SU-DHL-6 (cell line): ENCODE data around the gene MAMSTR.

ENCODE experiments used
- H2AFZ ChIP-seq: fragments of 200-600 bp; sonication (generic); 2 replicates; pipeline ENCODE4 v1.6.1; 2014; ENCODE audit warnings: low read depth, mild to moderate bottlenecking, moderate library complexity, mixed read lengths, antibody characterized with exemption, low read length; ENCODE audit not compliant: severe bottlenecking
- H3F3A ChIP-seq: fragments of 200-600 bp; shearing (Covaris generic); 2 replicates; pipeline ENCODE4 v1.6.0; 2016; ENCODE audit warnings: antibody characterized with exemption, mild to moderate bottlenecking; ENCODE audit not compliant: insufficient read depth
- H3K27ac ChIP-seq: fragments of 200-600 bp; sonication (generic); 2 replicates; pipeline ENCODE4 v1.5.1; 2016; ENCODE audit warnings: low read depth, mild to moderate bottlenecking, low read length, moderate library complexity, mixed read lengths
- H3K27me3 ChIP-seq: fragments of 200-600 bp; sonication (generic), shearing (Covaris generic); 2 replicates; pipeline ENCODE4 v1.6.0; 2014; ENCODE audit warnings: mild to moderate bottlenecking, low read length
- H3K36me3 ChIP-seq: fragments of 200-600 bp; sonication (generic); 2 replicates; pipeline ENCODE4 v1.6.1; 2014; ENCODE audit warnings: mild to moderate bottlenecking, low read length, mixed read lengths
- H3K4me2 ChIP-seq: fragments of 300-600, 200-600 bp; shearing (Covaris generic), sonication (generic); 2 replicates; pipeline ENCODE4 v1.6.0; 2014; ENCODE audit warnings: low read length, low read depth, mild to moderate bottlenecking; ENCODE audit not compliant: poor library complexity, severe bottlenecking
- H3K4me3 ChIP-seq: fragments of 200-600 bp; sonication (generic); 2 replicates; pipeline ENCODE4 v1.5.1; 2014; ENCODE audit warnings: antibody characterized with exemption, low read length, mild to moderate bottlenecking, mixed read lengths; ENCODE audit not compliant: insufficient read depth, poor library complexity, severe bottlenecking
- H3K79me2 ChIP-seq: fragments of 200-600 bp; sonication (generic); 2 replicates; pipeline ENCODE4 v1.6.1; 2014; ENCODE audit warnings: mild to moderate bottlenecking, low read length, moderate library complexity; ENCODE audit not compliant: insufficient read depth
- H3K9ac ChIP-seq: fragments of 200-600 bp; sonication (generic); 2 replicates; pipeline ENCODE4 v1.7.0; 2014; ENCODE audit warnings: mild to moderate bottlenecking, low read length
- H3K9me2 ChIP-seq: fragments of 200-600 bp; sonication (generic); replicated peaks from 2 replicates; pipeline ENCODE4 v1.6.1; 2014; ENCODE audit warnings: low read length; ENCODE audit not compliant: insufficient read depth
- H3K9me3 ChIP-seq: fragments of 200-600 bp; sonication (generic); 2 replicates; pipeline ENCODE4 v1.6.1; 2014; ENCODE audit warnings: low read length, mixed read lengths; ENCODE audit not compliant: insufficient read depth
- H4K20me1 ChIP-seq: fragments of 200-600 bp; sonication (generic); 2 replicates; pipeline ENCODE4 v1.6.1; 2014; ENCODE audit warnings: low read depth, mild to moderate bottlenecking, antibody characterized with exemption, low read length, moderate library complexity, mixed read lengths
- EZH2phosphoT487 ChIP-seq: fragments of 200-600 bp; sonication (generic), shearing (Covaris generic); conservative IDR thresholded peaks from 2 replicates; pipeline ENCODE4 v1.6.1; 2018; ENCODE audit warnings: mild to moderate bottlenecking, antibody characterized with exemption, low read length, moderate library complexity, mixed read lengths
- TF ChIP-seq, protein P1 (sequence below): fragments of 200-600 bp; sonication (generic); IDR thresholded peaks from one replicate; pipeline ENCODE4 v1.5.1; 2017; ENCODE audit warnings: antibody characterized with exemption, mild to moderate bottlenecking, low read length, moderate library complexity; ENCODE audit not compliant: insufficient read depth, poor library complexity, severe bottlenecking

Gene MAMSTR

DNA sequence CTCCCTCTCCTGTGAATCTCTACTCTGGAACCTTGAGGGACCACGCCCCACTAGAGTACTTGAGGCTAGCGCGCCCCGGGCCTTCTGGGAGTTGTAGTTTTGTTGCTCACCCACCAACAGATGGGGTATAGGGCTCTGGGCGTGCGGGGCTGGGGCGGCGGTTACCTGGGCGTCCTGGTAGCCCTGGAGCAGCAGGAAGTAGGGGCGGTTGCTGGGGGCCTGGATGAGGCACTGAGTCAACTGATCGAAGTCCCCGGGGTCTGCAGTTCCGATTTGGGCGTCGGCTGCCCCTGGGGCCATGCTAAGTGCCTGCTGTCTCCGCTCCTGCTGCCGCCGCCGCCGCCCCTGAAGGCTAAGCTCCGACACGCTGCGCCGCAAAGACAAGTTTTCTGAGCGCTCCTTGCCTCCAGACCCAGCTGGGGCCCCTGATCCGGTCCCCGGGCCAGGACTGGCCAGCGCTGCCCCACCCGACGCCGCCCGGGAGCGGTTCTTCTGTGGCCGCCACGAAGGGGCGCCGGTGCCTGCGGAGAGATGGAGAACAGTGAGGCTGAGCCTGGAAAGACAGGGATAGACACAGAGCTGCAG is 15.6 kb upstream of the MAMSTR start:
- Histone ChIP-seq H3K27ac (no peak overlapping the region), H2AFZ (no peak overlapping the region)

DNA sequence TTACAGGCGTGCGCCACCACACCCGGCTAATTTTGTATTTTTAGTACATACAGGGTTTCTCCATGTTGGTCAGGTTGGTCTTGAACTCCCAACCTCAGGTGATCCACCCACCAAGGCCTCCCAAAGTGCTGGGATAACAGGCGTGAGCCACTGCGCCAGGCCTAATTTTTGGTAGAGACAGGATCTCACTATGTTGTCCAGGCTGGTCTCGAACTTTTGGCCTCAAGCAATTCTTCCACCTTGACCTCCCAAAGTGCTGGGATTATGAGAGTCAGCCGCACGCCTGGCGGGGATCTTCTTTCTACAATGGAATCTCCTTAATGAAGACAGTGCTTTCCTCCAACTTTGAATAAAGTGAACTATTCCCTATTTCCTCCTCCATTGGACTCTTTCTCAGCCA is 15.1 kb upstream of the MAMSTR start:
- no peak overlapping the region for H3K27ac ChIP-seq
- no peaks in the 10 kb centered on the region for H3F3A ChIP-seq
- no peak for TF ChIP-seq EZH2phosphoT487
- TF ChIP-seq, protein P1, sequence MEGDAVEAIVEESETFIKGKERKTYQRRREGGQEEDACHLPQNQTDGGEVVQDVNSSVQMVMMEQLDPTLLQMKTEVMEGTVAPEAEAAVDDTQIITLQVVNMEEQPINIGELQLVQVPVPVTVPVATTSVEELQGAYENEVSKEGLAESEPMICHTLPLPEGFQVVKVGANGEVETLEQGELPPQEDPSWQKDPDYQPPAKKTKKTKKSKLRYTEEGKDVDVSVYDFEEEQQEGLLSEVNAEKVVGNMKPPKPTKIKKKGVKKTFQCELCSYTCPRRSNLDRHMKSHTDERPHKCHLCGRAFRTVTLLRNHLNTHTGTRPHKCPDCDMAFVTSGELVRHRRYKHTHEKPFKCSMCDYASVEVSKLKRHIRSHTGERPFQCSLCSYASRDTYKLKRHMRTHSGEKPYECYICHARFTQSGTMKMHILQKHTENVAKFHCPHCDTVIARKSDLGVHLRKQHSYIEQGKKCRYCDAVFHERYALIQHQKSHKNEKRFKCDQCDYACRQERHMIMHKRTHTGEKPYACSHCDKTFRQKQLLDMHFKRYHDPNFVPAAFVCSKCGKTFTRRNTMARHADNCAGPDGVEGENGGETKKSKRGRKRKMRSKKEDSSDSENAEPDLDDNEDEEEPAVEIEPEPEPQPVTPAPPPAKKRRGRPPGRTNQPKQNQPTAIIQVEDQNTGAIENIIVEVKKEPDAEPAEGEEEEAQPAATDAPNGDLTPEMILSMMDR = no peak
- no peak overlapping the region for H2AFZ ChIP-seq
- no peaks in the 10 kb centered on the region for H3K27me3 ChIP-seq
- H3K4me2 ChIP-seq = no peak overlapping the region
- H3K9me2 ChIP-seq = no peaks in the 10 kb centered on the region
- H4K20me1 ChIP-seq = no peaks in the 10 kb centered on the region
- no peaks in the 10 kb centered on the region for H3K9me3 ChIP-seq
- no peak overlapping the region for H3K4me3 ChIP-seq
- no peaks in the 10 kb centered on the region for H3K79me2 ChIP-seq
- no peak overlapping the region for H3K9ac ChIP-seq
- no peaks in the 10 kb centered on the region for H3K36me3 ChIP-seq

More for the DNA sequence above, 15.6 kb upstream of the MAMSTR start:
- Histone ChIP-seq H3K79me2 (no peaks in the 10 kb centered on the region), H3K9me2 (no peaks in the 10 kb centered on the region), H3K4me2 (no peak overlapping the region), H3K4me3 (no peak overlapping the region), H3K27me3 (no peaks in the 10 kb centered on the region), H3F3A (no peaks in the 10 kb centered on the region), H3K9ac (no peak overlapping the region), H4K20me1 (no peaks in the 10 kb centered on the region), H3K36me3 (no peaks in the 10 kb centered on the region), H3K9me3 (no peaks in the 10 kb centered on the region)
- TF ChIP-seq, protein P1 = no peak
- no peak for TF ChIP-seq EZH2phosphoT487

DNA sequence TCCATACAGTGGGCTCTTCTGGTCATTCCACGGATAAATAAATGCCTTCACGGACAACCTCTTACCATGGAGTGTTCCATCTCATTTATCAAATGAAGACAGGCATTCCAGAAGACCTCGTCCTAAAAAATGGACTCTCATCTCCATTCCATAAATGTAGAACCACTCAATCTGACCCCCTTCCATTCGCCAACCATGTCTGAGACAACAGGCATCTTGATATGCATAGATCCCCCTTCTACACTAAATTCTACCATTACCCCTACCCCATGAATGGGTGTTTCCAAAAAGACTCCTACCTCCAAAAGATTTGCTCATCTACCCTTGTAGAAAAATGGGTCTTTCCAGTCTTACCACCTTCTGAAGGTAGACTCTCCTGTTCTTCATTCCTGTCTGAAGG is 11.9 kb upstream of the MAMSTR start:
- Histone ChIP-seq H3F3A (no peaks in the 10 kb centered on the region), H4K20me1 (no peaks in the 10 kb centered on the region), H3K36me3 (no peaks in the 10 kb centered on the region), H3K9me2 (no peaks in the 10 kb centered on the region), H3K27me3 (no peaks in the 10 kb centered on the region), H3K27ac (no peak overlapping the region), H3K4me3 (no peak overlapping the region), H3K9ac (no peak overlapping the region), H2AFZ (no peak overlapping the region), H3K4me2 (no peak overlapping the region), H3K9me3 (no peaks in the 10 kb centered on the region), H3K79me2 (no peaks in the 10 kb centered on the region)
- no peak for TF ChIP-seq EZH2phosphoT487
- TF ChIP-seq, protein P1 = no peak
